Esophagus muscularis mucosa (tissue), 4 donors: ENCODE results near the gene VWA3B. TPM values are rescaled to one million over a fixed set of nuclear protein-coding genes. Genes with fewer than 3 reads are reported as not detected.

Experiments
- DNase-seq: peaks from one replicate; pipeline ENCODE4 v3.0.0-alpha.2; 2017; ENCODE audit errors: extremely low spot score
- H3K27ac ChIP-seq, 4 donors: fragments of 200-600 bp; sonication (generic); replicated peaks in 1 of 4; 1 replicate in 3 of 4; 2 replicates in 1 of 4; pipeline ENCODE4 v1.5.1; 2016 to 2019; ENCODE audit warnings: mild to moderate bottlenecking in 1 of 4
- H3K27me3 ChIP-seq, 4 donors: fragments of 200-600 bp; sonication (generic); one replicate each; pipeline versions ENCODE4 v1.5.1 to v1.6.0; 2016 to 2019
- H3K36me3 ChIP-seq, 4 donors: fragments of 200-600 bp; sonication (generic); one replicate each; pipeline ENCODE4 v1.5.1; 2016 to 2019
- H3K4me1 ChIP-seq, 4 donors: fragments of 200-600 bp; sonication (generic); one replicate each; pipeline ENCODE4 v1.5.1; 2016 to 2019
- H3K4me3 ChIP-seq, 4 donors: fragments of 200-600 bp; sonication (generic); 1 replicate in 2 of 4; 2 replicates in 2 of 4; pipeline ENCODE4 v1.5.1; 2016 to 2019; ENCODE audit warnings: mild to moderate bottlenecking in 4 of 4, moderate library complexity in 1 of 4
- H3K9me3 ChIP-seq, 4 donors: fragments of 200-600 bp; sonication (generic); 1 replicate in 3 of 4; 2 replicates in 1 of 4; pipeline ENCODE4 v1.5.1; 2016 to 2019
- EP300 ChIP-seq: sonication (generic); formaldehyde crosslinking; IDR thresholded peaks from one replicate; pipeline ENCODE4 v1.6.1; 2017; ENCODE audit warnings: antibody characterized with exemption
- POLR2A ChIP-seq: fragments of 450-650 bp; IDR thresholded peaks from one replicate; pipeline ENCODE4 v1.6.1; 2017; ENCODE audit warnings: antibody characterized with exemption, moderate library complexity, mild to moderate bottlenecking, low read depth
- POLR2AphosphoS5 ChIP-seq, 2 donors: sonication (generic); formaldehyde crosslinking; IDR thresholded peaks; one replicate each; pipeline ENCODE4 v1.6.1; 2017; ENCODE audit warnings: antibody characterized with exemption in 2 of 2
- WGBS: methylation state at CpG from one replicate; pipeline ENCODE4 v1.1.5; 2018; 5-methylcytosine and 5-hydroxymethylcytosine counted together
- intact Hi-C: fragments of 100-400 bp; cut with DNase I; formaldehyde crosslinking; loops from one replicate; pipeline ENCODE4 v1.15.1; 2023
- total RNA-seq, 4 donors: library from RNA; depleted of rRNA; stranded (reverse); fragments of >200 nt; gene quantifications; one replicate each; pipeline versions ENCODE4 v1.1.0 to v1.2.1, GENCODE V29; 2016
- TF ChIP-seq, protein P1 (sequence below), 3 experiments: fragments of 200-600 bp in 2 of 3; fragments of 450-650 bp in 1 of 3; sonication (generic) in 2 of 3; IDR thresholded peaks; one replicate each; pipeline ENCODE4 v1.5.1; 2017 to 2019; ENCODE audit warnings: antibody characterized with exemption in 3 of 3, mild to moderate bottlenecking in 2 of 3, moderate library complexity in 1 of 3

Gene VWA3B
- total RNA-seq, 4 donors from 2014 or later, result not detected

GRCh38 chr2:98180456-98180855, 93.5 kb downstream of the VWA3B start:
- Histone ChIP-seq H3K4me1 (no peaks in the 10 kb centered on the region), H3K9me3 (no peaks in the 10 kb centered on the region), H3K27ac (no peak overlapping the region), H3K4me3 (no peak overlapping the region), H3K36me3 (no peaks in the 10 kb centered on the region), H3K27me3 (peaks cover 0 to 6% (median 0%) of the 10 kb centered on the region in 4 donors)
- DNase-seq, result no peak
- intact Hi-C loops, result no loop called here
- TF ChIP-seq EP300, result no peak
- no peak for TF ChIP-seq POLR2A
- TF ChIP-seq, protein P1, sequence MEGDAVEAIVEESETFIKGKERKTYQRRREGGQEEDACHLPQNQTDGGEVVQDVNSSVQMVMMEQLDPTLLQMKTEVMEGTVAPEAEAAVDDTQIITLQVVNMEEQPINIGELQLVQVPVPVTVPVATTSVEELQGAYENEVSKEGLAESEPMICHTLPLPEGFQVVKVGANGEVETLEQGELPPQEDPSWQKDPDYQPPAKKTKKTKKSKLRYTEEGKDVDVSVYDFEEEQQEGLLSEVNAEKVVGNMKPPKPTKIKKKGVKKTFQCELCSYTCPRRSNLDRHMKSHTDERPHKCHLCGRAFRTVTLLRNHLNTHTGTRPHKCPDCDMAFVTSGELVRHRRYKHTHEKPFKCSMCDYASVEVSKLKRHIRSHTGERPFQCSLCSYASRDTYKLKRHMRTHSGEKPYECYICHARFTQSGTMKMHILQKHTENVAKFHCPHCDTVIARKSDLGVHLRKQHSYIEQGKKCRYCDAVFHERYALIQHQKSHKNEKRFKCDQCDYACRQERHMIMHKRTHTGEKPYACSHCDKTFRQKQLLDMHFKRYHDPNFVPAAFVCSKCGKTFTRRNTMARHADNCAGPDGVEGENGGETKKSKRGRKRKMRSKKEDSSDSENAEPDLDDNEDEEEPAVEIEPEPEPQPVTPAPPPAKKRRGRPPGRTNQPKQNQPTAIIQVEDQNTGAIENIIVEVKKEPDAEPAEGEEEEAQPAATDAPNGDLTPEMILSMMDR (IDR thresholded peaks at IDR 0.05), result no peak
- no peak for TF ChIP-seq POLR2AphosphoS5 (IDR thresholded peaks at IDR 0.05)
- WGBS, result 98% methylated on average over 2 of the region's 2 CpGs

GRCh38 chr2:98181346-98181745, 94.4 kb downstream of the VWA3B start:
- H3K27ac ChIP-seq, result no peak overlapping the region
- no peaks in the 10 kb centered on the region for H3K36me3 ChIP-seq
- no peaks in the 10 kb centered on the region for H3K9me3 ChIP-seq
- DNase-seq, result no peak
- no peaks in the 10 kb centered on the region for H3K4me1 ChIP-seq
- TF ChIP-seq, protein P1 (IDR thresholded peaks at IDR 0.05), result no peak
- no peak for TF ChIP-seq EP300
- TF ChIP-seq POLR2A, result no peak
- TF ChIP-seq POLR2AphosphoS5 (IDR thresholded peaks at IDR 0.05), result no peak
- WGBS, result 93% methylated on average over 3 of the region's 3 CpGs
- no peak overlapping the region for H3K4me3 ChIP-seq
- intact Hi-C loops, result no loop called here
- H3K27me3 ChIP-seq, result peaks cover 0 to 6% (median 0%) of the 10 kb centered on the region in 4 donors

GRCh38 chr2:98185801-98186200, 98.8 kb downstream of the VWA3B start:
- Histone ChIP-seq H3K4me3 (no peak overlapping the region), H3K36me3 (no peaks in the 10 kb centered on the region), H3K27ac (no peak overlapping the region), H3K27me3 (no peaks in the 10 kb centered on the region), H3K9me3 (no peaks in the 10 kb centered on the region), H3K4me1 (no peaks in the 10 kb centered on the region)
- 82% methylated on average over 5 of the region's 5 CpGs for WGBS
- TF ChIP-seq, protein P1 (IDR thresholded peaks at IDR 0.05), result no peak
- no peak for TF ChIP-seq POLR2AphosphoS5 (IDR thresholded peaks at IDR 0.05)
- no peak for TF ChIP-seq EP300
- TF ChIP-seq POLR2A, result no peak
- DNase-seq, result no peak
- intact Hi-C loops, result loop anchor here (5.0 kb wide), 1 partner anchor 378 kb away; no protein-coding TSS in a partner anchor

DNA sequence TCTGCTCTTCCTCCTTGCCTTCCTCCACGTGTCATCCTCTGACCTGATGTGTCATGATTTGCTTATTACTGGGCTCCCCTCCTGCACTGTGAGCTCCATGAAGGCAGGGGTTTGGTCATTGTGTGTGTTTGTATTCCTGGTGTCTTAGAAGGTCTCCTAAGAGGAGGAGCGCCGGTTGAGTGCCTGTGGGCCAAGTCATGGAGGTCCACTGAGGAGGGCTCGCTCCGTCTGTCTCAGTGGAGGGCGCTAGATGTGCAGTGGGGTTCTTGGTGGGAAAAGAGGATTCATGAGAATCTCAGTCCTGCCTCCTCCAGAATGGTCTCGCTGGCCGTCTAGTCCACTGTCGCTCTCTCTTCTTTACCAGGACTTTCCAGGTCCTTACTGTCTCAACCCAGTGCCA, 100.2 kb downstream of the VWA3B start:
- no peaks in the 10 kb centered on the region for H3K9me3 ChIP-seq
- 94% methylated on average over 9 of the region's 9 CpGs for WGBS
- intact Hi-C loops, result loop anchor here (5.0 kb wide), 1 partner anchor 380 kb away; no protein-coding TSS in a partner anchor

More for the DNA sequence above, 100.2 kb downstream of the VWA3B start:
- Histone ChIP-seq H3K36me3 (no peaks in the 10 kb centered on the region), H3K27me3 (no peaks in the 10 kb centered on the region), H3K4me1 (no peaks in the 10 kb centered on the region), H3K27ac (no peak overlapping the region), H3K4me3 (no peak overlapping the region)
- TF ChIP-seq POLR2AphosphoS5 (IDR thresholded peaks at IDR 0.05) (no peak), EP300 (no peak), POLR2A (no peak)
- TF ChIP-seq, protein P1 (IDR thresholded peaks at IDR 0.05), result no peak
- DNase-seq, result no peak
